HL-60 (cell line): ENCODE results near the gene KREMEN2.

Experiments
- DNase-seq, 2 experiments: peaks; one replicate each; pipeline ENCODE4 v3.0.0-alpha.2; 2010 to 2020; ENCODE audit warnings: low read depth in 1 of 2, low spot score in 1 of 2
- H3K27ac ChIP-seq: fragments of 250-450 bp; sonication (Bioruptor Pico); replicated peaks from 2 replicates; pipeline ENCODE4 v1.5.1; 2020; ENCODE audit warnings: mild to moderate bottlenecking, moderate library complexity
- H3K27me3 ChIP-seq: fragments of 250-450 bp; sonication (Bioruptor Pico); 2 replicates; pipeline ENCODE4 v1.5.1; 2021; ENCODE audit warnings: mild to moderate bottlenecking, moderate library complexity; ENCODE audit not compliant: insufficient read depth, poor library complexity, severe bottlenecking
- H3K4me3 ChIP-seq: replicated peaks from 2 replicates; pipeline ENCODE4 v1.5.1; 2011; ENCODE audit warnings: mild to moderate bottlenecking, control low read depth, low read length; ENCODE audit not compliant: insufficient read depth
- CTCF ChIP-seq: IDR thresholded peaks from one replicate; pipeline ENCODE4 v1.5.1; 2011; ENCODE audit warnings: low read length, control low read depth, inconsistent platforms; ENCODE audit not compliant: insufficient read depth
- GABPA ChIP-seq: IDR thresholded peaks from 2 replicates; pipeline ENCODE4 v1.6.1; 2012; ENCODE audit warnings: low read depth
- POLR2AphosphoS5 ChIP-seq: IDR thresholded peaks from 2 replicates; pipeline ENCODE4 v1.6.1; 2012; ENCODE audit warnings: low read depth
- SPI1 ChIP-seq: IDR thresholded peaks from 2 replicates; pipeline ENCODE4 v1.6.1; 2012; ENCODE audit warnings: low read depth, mild to moderate bottlenecking, borderline replicate concordance
- TF ChIP-seq, protein P1 (sequence below): IDR thresholded peaks from 2 replicates; pipeline ENCODE4 v1.6.1; 2012; ENCODE audit warnings: low read depth; ENCODE audit not compliant: insufficient replicate concordance

KREMEN2 gene

GRCh38 chr16:3014971-3015370 lies 50.9 kb downstream of the KREMEN2 start:
- H3K4me3 ChIP-seq = no peak overlapping the region
- no peak for DNase-seq
- no peak for TF ChIP-seq SPI1
- no peak for TF ChIP-seq CTCF
- no peak for TF ChIP-seq POLR2AphosphoS5
- TF ChIP-seq, protein P1, sequence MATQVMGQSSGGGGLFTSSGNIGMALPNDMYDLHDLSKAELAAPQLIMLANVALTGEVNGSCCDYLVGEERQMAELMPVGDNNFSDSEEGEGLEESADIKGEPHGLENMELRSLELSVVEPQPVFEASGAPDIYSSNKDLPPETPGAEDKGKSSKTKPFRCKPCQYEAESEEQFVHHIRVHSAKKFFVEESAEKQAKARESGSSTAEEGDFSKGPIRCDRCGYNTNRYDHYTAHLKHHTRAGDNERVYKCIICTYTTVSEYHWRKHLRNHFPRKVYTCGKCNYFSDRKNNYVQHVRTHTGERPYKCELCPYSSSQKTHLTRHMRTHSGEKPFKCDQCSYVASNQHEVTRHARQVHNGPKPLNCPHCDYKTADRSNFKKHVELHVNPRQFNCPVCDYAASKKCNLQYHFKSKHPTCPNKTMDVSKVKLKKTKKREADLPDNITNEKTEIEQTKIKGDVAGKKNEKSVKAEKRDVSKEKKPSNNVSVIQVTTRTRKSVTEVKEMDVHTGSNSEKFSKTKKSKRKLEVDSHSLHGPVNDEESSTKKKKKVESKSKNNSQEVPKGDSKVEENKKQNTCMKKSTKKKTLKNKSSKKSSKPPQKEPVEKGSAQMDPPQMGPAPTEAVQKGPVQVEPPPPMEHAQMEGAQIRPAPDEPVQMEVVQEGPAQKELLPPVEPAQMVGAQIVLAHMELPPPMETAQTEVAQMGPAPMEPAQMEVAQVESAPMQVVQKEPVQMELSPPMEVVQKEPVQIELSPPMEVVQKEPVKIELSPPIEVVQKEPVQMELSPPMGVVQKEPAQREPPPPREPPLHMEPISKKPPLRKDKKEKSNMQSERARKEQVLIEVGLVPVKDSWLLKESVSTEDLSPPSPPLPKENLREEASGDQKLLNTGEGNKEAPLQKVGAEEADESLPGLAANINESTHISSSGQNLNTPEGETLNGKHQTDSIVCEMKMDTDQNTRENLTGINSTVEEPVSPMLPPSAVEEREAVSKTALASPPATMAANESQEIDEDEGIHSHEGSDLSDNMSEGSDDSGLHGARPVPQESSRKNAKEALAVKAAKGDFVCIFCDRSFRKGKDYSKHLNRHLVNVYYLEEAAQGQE = no peak
- no peak for TF ChIP-seq GABPA

GRCh38 chr16:3015865-3016521 lies 51.9 kb downstream of the KREMEN2 start:
- H3K27ac ChIP-seq = no peak overlapping the region
- TF ChIP-seq SPI1 (no peak), GABPA (no peak), POLR2AphosphoS5 (no peak), CTCF (no peak)
- TF ChIP-seq, protein P1 = no peak
- no peak overlapping the region for H3K4me3 ChIP-seq
- DNase-seq = no peak
- H3K27me3 ChIP-seq = no peaks in the 10 kb centered on the region

More at GRCh38 chr16:3014971-3015370, 50.9 kb downstream of the KREMEN2 start:
- no peak overlapping the region for H3K27ac ChIP-seq
- H3K27me3 ChIP-seq = no peaks in the 10 kb centered on the region

GRCh38 chr16:3017344-3017743 lies 53.3 kb downstream of the KREMEN2 start:
- H3K4me3 ChIP-seq = no peak overlapping the region
- no peak overlapping the region for H3K27ac ChIP-seq
- TF ChIP-seq GABPA (no peak), CTCF (no peak)
- DNase-seq = no peak
- H3K27me3 ChIP-seq = no peaks in the 10 kb centered on the region
